IMR-90 (cell line): ENCODE measurements around the gene OCEL1. TPM values are rescaled to one million over a fixed set of nuclear protein-coding genes. Genes with fewer than 3 reads are reported as not detected.

Source experiments
- ATAC-seq: fragments of 200-7000 bp; cut with Tn5 transposase; 2 replicates; pipeline ENCODE4 v1.9.1; 2020; ENCODE audit warnings: low read depth, mild to moderate bottlenecking, moderate library complexity
- BruUV-seq: library from RNA; stranded (reverse); fragments of 400-500 nt; replicated peaks from 2 replicates; lab custom pipeline; 2021; lab: Mats Ljungman, UMichigan
- CTCF ChIA-PET: fragments of 300-600 bp; formaldehyde crosslinking; extraction: SDS; loops from one replicate; lab custom pipeline; 2021; ENCODE audit warnings: antibody characterized with exemption; lab: Yijun Ruan, JAX
- POLR2A ChIA-PET: fragments of 300-600 bp; sonication (Branson Sonifier 250); formaldehyde crosslinking; loops from one replicate; lab custom pipeline; 2022; ENCODE audit warnings: antibody characterized with exemption; ENCODE audit not compliant: unreplicated experiment; lab: Charles Lee
- DNase-seq: peaks from one replicate; pipeline ENCODE4 v3.0.0; 2013
- H2AFZ ChIP-seq: replicated peaks from 2 replicates; pipeline ENCODE3; 2013; ENCODE audit warnings: low read length, mild to moderate bottlenecking; ENCODE audit not compliant: poor library complexity
- H2AK5ac ChIP-seq: 2 replicates; pipeline ENCODE4 v1.6.1; 2013; ENCODE audit warnings: low read depth, low read length, inconsistent platforms
- H2AK9ac ChIP-seq: replicated peaks from 2 replicates; pipeline ENCODE3; 2013; ENCODE audit warnings: mild to moderate bottlenecking, low read depth, low read length, moderate library complexity; ENCODE audit not compliant: poor library complexity
- H2BK120ac ChIP-seq: 2 replicates; pipeline ENCODE4 v1.6.1; 2013; ENCODE audit warnings: low read depth, low read length, inconsistent platforms
- H2BK15ac ChIP-seq: 3 replicates; pipeline ENCODE4 v1.6.1; 2013; ENCODE audit warnings: low read depth, low read length, inconsistent platforms
- H2BK20ac ChIP-seq: 2 replicates; pipeline ENCODE4 v1.6.1; 2013; ENCODE audit warnings: low read depth, mild to moderate bottlenecking, inconsistent platforms, low read length, moderate library complexity
- H2BK5ac ChIP-seq: 2 replicates; pipeline ENCODE4 v1.6.1; 2013; ENCODE audit warnings: mild to moderate bottlenecking, low read depth, low read length, inconsistent platforms; ENCODE audit not compliant: poor library complexity, severe bottlenecking
- H3K14ac ChIP-seq: replicated peaks from 2 replicates; pipeline ENCODE4 v1.6.1; 2013; ENCODE audit warnings: low read depth, low read length, inconsistent platforms
- H3K18ac ChIP-seq: 2 replicates; pipeline ENCODE4 v1.6.1; 2013; ENCODE audit warnings: low read depth, low read length, control low read depth
- H3K23ac ChIP-seq: 2 replicates; pipeline ENCODE4 v1.6.1; 2013; ENCODE audit warnings: low read depth, low read length, inconsistent platforms
- H3K27ac ChIP-seq: 2 replicates; pipeline ENCODE4 v1.5.1; 2013; ENCODE audit warnings: mild to moderate bottlenecking, control low read depth, low read length; ENCODE audit not compliant: insufficient read depth
- H3K27me3 ChIP-seq: 2 replicates; pipeline ENCODE4 v1.6.1; 2013; ENCODE audit warnings: low read length; ENCODE audit not compliant: control insufficient read depth, insufficient read depth
- H3K36me3 ChIP-seq: 2 replicates; pipeline ENCODE4 v1.6.1; 2013; ENCODE audit warnings: low read length, mixed read lengths; ENCODE audit not compliant: control insufficient read depth, insufficient read depth
- H3K4ac ChIP-seq: 2 replicates; pipeline ENCODE4 v1.6.1; 2013; ENCODE audit warnings: low read depth, low read length, inconsistent platforms
- H3K4me1 ChIP-seq: 2 replicates; pipeline ENCODE4 v1.6.1; 2013; ENCODE audit warnings: low read length, mixed read lengths; ENCODE audit not compliant: control insufficient read depth, insufficient read depth
- H3K4me2 ChIP-seq: 2 replicates; pipeline ENCODE4 v1.6.1; 2013; ENCODE audit warnings: low read depth, mild to moderate bottlenecking, control low read depth, low read length, moderate library complexity
- H3K4me3 ChIP-seq: 2 replicates; pipeline ENCODE4 v1.5.1; 2013; ENCODE audit warnings: low read depth, mild to moderate bottlenecking, control low read depth, low read length, moderate library complexity; ENCODE audit not compliant: insufficient read depth
- H3K56ac ChIP-seq: 2 replicates; pipeline ENCODE4 v1.6.1; 2013; ENCODE audit warnings: low read length, inconsistent platforms; ENCODE audit not compliant: insufficient read depth; ENCODE audit errors: extremely low read depth
- H3K79me1 ChIP-seq, 2 experiments: 2 replicates each; pipeline ENCODE4 v1.6.1; 2013; ENCODE audit warnings: low read length in 2 of 2, inconsistent platforms in 1 of 2, low read depth in 1 of 2
- H3K9ac ChIP-seq: 2 replicates; pipeline ENCODE4 v1.6.1; 2013; ENCODE audit warnings: low read depth, low read length, control low read depth
- H3K9me1 ChIP-seq: 2 replicates; pipeline ENCODE4 v1.6.1; 2013; ENCODE audit warnings: low read length, inconsistent platforms; ENCODE audit not compliant: insufficient read depth
- H3K9me3 ChIP-seq: 2 replicates; pipeline ENCODE4 v1.6.1; 2013; ENCODE audit warnings: low read length; ENCODE audit not compliant: control insufficient read depth, insufficient read depth
- H4K20me1 ChIP-seq: 2 replicates; pipeline ENCODE4 v1.6.1; 2013; ENCODE audit warnings: low read length, inconsistent platforms; ENCODE audit not compliant: insufficient read depth
- H4K5ac ChIP-seq: 2 replicates; pipeline ENCODE4 v1.6.1; 2013; ENCODE audit warnings: mild to moderate bottlenecking, low read depth, low read length, control low read depth
- H4K8ac ChIP-seq, 2 experiments: 2 replicates each; pipeline ENCODE4 v1.6.1; 2013; ENCODE audit warnings: low read depth in 2 of 2, low read length in 2 of 2, control low read depth in 1 of 2, inconsistent platforms in 1 of 2
- H4K91ac ChIP-seq: 2 replicates; pipeline ENCODE4 v1.6.1; 2013; ENCODE audit warnings: low read depth, low read length, inconsistent platforms; ENCODE audit not compliant: insufficient read depth
- CTCF ChIP-seq: conservative IDR thresholded peaks from 2 replicates; pipeline ENCODE4 v1.5.1; 2012; ENCODE audit warnings: mild to moderate bottlenecking, low read depth, low read length, improper control_type of control experiment
- FOS ChIP-seq: fragments of 150-350 bp; IDR thresholded peaks from 2 replicates; pipeline ENCODE4 v1.6.1; 2016; ENCODE audit warnings: low read depth, low read length
- MAFK ChIP-seq: IDR thresholded peaks from 2 replicates; pipeline ENCODE4 v1.6.1; 2012; ENCODE audit warnings: low read depth, low read length, improper control_type of control experiment
- RAD21 ChIP-seq: IDR thresholded peaks from 2 replicates; pipeline ENCODE4 v1.6.1; 2012; ENCODE audit warnings: low read length, improper control_type of control experiment
- RCOR1 ChIP-seq: IDR thresholded peaks from 2 replicates; pipeline ENCODE4 v1.6.1; 2012; ENCODE audit warnings: mild to moderate bottlenecking, low read length, improper control_type of control experiment; ENCODE audit not compliant: insufficient replicate concordance
- RFX5 ChIP-seq: IDR thresholded peaks from 2 replicates; pipeline ENCODE4 v1.8.0; 2012; ENCODE audit warnings: low read depth, mild to moderate bottlenecking, low read length, moderate library complexity
- SMC3 ChIP-seq: fragments of 150-350 bp; IDR thresholded peaks from 2 replicates; pipeline ENCODE4 v1.6.1; 2016; ENCODE audit warnings: low read depth, mild to moderate bottlenecking, antibody characterized with exemption, low read length, moderate library complexity
- WGBS, 2 experiments: methylation state at CpG; one replicate each; pipeline versions ENCODE4 v1.1.5 to v1.1.7; 2013; ENCODE audit warnings: missing lambda C conversion rate in 2 of 2; ENCODE audit not compliant: insufficient read length in 1 of 2; ENCODE audit errors: extremely low coverage in 2 of 2; 5-methylcytosine and 5-hydroxymethylcytosine counted together
- dilution Hi-C: fragments of 300-500 bp; cut with HindIII; formaldehyde crosslinking; loops from one replicate; pipeline ENCODE4 v1.14.3; 2018; ENCODE audit warnings: low sequenced_read_pairs; ENCODE audit not compliant: unreplicated experiment
- in situ Hi-C: fragments of 300-500 bp; cut with MboI; formaldehyde crosslinking; loops from 3 replicates; pipeline ENCODE4 v1.14.3; 2019; ENCODE audit warnings: low sequenced_read_pairs, inconsistent platforms, mixed read lengths
- intact Hi-C: fragments of 100-400 bp; cut with micrococcal nuclease; formaldehyde crosslinking; loops from 2 replicates; pipeline ENCODE4 v1.10.0; 2022
- polyA plus RNA-seq, 3 experiments: library from polyadenylated mRNA; depleted of rRNA; stranded (reverse); fragments of >200 nt; gene quantifications; 2 replicates each; pipeline ENCODE4 v1.2.3, GENCODE V29; 2012; ENCODE audit warnings: low replicate concordance in 1 of 3
- total RNA-seq: library from RNA; depleted of rRNA; stranded (reverse); fragments of >200 nt; gene quantifications from 2 replicates; pipeline ENCODE4 v1.2.3, GENCODE V29; 2012

The OCEL1 gene
- total and polyA plus RNA-seq, 2 of the 4 experiments (the other 2 are of a cell fraction) = 1.1 to 7.2 TPM

GRCh38 chr19:17259934-17260333 lies 33.9 kb downstream of the OCEL1 start:
- no peak for DNase-seq
- no peak overlapping the region for H2AK9ac ChIP-seq
- TF ChIP-seq SMC3 (no peak), CTCF (no peak), MAFK (no peak), RCOR1 (no peak), RAD21 (no peak), RFX5 (no peak), FOS (no peak)
- H3K9me3 ChIP-seq = peaks cover 10% of the 10 kb centered on the region
- no peak overlapping the region for H3K27ac ChIP-seq
- H4K5ac ChIP-seq = no peak overlapping the region
- no peak overlapping the region for H2AFZ ChIP-seq
- no peak overlapping the region for H3K4me3 ChIP-seq
- H3K23ac ChIP-seq = no peak overlapping the region
- no peaks in the 10 kb centered on the region for H3K36me3 ChIP-seq
- ChIA-PET CTCF (no interaction called here), POLR2A (no interaction called here)
- no peak overlapping the region for H3K56ac ChIP-seq
- no peak overlapping the region for H3K4me2 ChIP-seq
- H3K9ac ChIP-seq = no peak overlapping the region
- no TSS peak for BruUV-seq
- H3K27me3 ChIP-seq = no peaks in the 10 kb centered on the region
- no peak for ATAC-seq
- dilution Hi-C loops = no loop called here
- 0 out of 2 replicates have a peak, but pooled peaks cover 4% of the 10 kb centered on the region for H4K20me1 ChIP-seq
- H3K4ac ChIP-seq = no peak overlapping the region
- no CpG with 5 or more reads among the region's 1 CpG for WGBS, 2 experiments
- no peak overlapping the region for H3K18ac ChIP-seq
- no peak overlapping the region for H4K8ac ChIP-seq
- H3K4me1 ChIP-seq = no peaks in the 10 kb centered on the region
- in situ Hi-C loops = no loop called here
- H3K14ac ChIP-seq = no peak overlapping the region
- H2AK5ac ChIP-seq = no peak overlapping the region
- peaks cover 4% of the 10 kb centered on the region for H3K9me1 ChIP-seq
- no peak overlapping the region for H2BK120ac ChIP-seq
- no peak overlapping the region for H4K91ac ChIP-seq
- H2BK20ac ChIP-seq = no peak overlapping the region
- H2BK5ac ChIP-seq = no peak overlapping the region
- no peaks in the 10 kb centered on the region; a peak in 1 of 4 replicates for H3K79me1 ChIP-seq
- intact Hi-C loops = no loop called here
- H2BK15ac ChIP-seq = no peak overlapping the region
